H1 (cell line): Measurements from ENCODE around the gene GPN2. TPM values are rescaled to one million over a fixed set of nuclear protein-coding genes. Genes with fewer than 3 reads are reported as not detected.

Experiments used
- CTCF ChIA-PET: fragments of 300-600 bp; sonication (Branson Sonifier 250); formaldehyde crosslinking; loops from one replicate; lab custom pipeline; 2021; ENCODE audit not compliant: partially characterized antibody; lab: Charles Lee
- POLR2A ChIA-PET: fragments of 300-600 bp; sonication (Branson Sonifier 250); formaldehyde crosslinking; loops from one replicate; lab custom pipeline; 2021; ENCODE audit warnings: inconsistent platforms; ENCODE audit not compliant: partially characterized antibody; lab: Charles Lee
- DNase-seq, 2 experiments: peaks; one replicate each; pipeline versions ENCODE4 v3.0.0 to v3.0.0-alpha.2; 2010 to 2022; ENCODE audit warnings: low spot score in 2 of 2, low read depth in 1 of 2, mixed read lengths in 1 of 2
- FAIRE-seq: peaks from 2 replicates; lab custom pipeline; 2011; peaks lifted over from hg19 to GRCh38; lab: Jason Lieb, UNC
- H2AFZ ChIP-seq: 2 replicates; pipeline ENCODE4 v1.8.1; 2012; ENCODE audit warnings: low read length, inconsistent platforms
- H2AK5ac ChIP-seq: 2 replicates; pipeline ENCODE4 v1.6.1; 2013; ENCODE audit warnings: low read depth, low read length
- H2BK120ac ChIP-seq: replicated peaks from 2 replicates; pipeline ENCODE3; 2013; ENCODE audit warnings: low read depth, low read length, inconsistent platforms
- H2BK12ac ChIP-seq: 2 replicates; pipeline ENCODE4 v1.6.1; 2013; ENCODE audit warnings: low read depth, low read length
- H2BK15ac ChIP-seq: 2 replicates; pipeline ENCODE4 v1.6.1; 2013; ENCODE audit warnings: low read length
- H2BK20ac ChIP-seq: 2 replicates; pipeline ENCODE4 v1.6.1; 2013; ENCODE audit warnings: low read length
- H2BK5ac ChIP-seq: 2 replicates; pipeline ENCODE4 v1.6.1; 2013; ENCODE audit warnings: low read depth, low read length
- H3K14ac ChIP-seq: 2 replicates; pipeline ENCODE4 v1.6.1; 2013; ENCODE audit warnings: inconsistent platforms; ENCODE audit not compliant: insufficient read length
- H3K18ac ChIP-seq: 2 replicates; pipeline ENCODE4 v1.6.1; 2013; ENCODE audit warnings: low read length; ENCODE audit errors: extremely low read depth
- H3K23ac ChIP-seq: 2 replicates; pipeline ENCODE4 v1.6.1; 2013; ENCODE audit warnings: inconsistent platforms; ENCODE audit not compliant: insufficient read length
- H3K23me2 ChIP-seq: 2 replicates; pipeline ENCODE4 v1.6.1; 2013; ENCODE audit warnings: low read depth, low read length
- H3K27ac ChIP-seq: 2 replicates; pipeline ENCODE4 v1.6.1; 2011; ENCODE audit warnings: low read depth, low read length, inconsistent platforms
- H3K27me3 ChIP-seq, 4 experiments: replicated peaks in 1 of 4; 1 replicate in 1 of 4; 2 replicates in 3 of 4; pipeline versions ENCODE4 v1.6.1 to v1.8.1; 2011 to 2013; ENCODE audit warnings: low read length in 3 of 4, mild to moderate bottlenecking in 3 of 4, inconsistent platforms in 2 of 4, mixed read lengths in 2 of 4, moderate library complexity in 1 of 4; ENCODE audit not compliant: control insufficient read depth in 3 of 4, insufficient read depth in 3 of 4; ENCODE audit errors: extremely low read depth in 1 of 4
- H3K36me3 ChIP-seq, 4 experiments: 2 replicates each; pipeline versions ENCODE4 v1.6.1 to v1.8.1; 2011 to 2013; ENCODE audit warnings: mild to moderate bottlenecking in 4 of 4, low read length in 3 of 4, moderate library complexity in 2 of 4, control low read depth in 1 of 4, inconsistent platforms in 1 of 4; ENCODE audit not compliant: insufficient read depth in 4 of 4, control insufficient read depth in 2 of 4
- H3K4ac ChIP-seq: replicated peaks from 2 replicates; pipeline ENCODE3; 2013; ENCODE audit warnings: low read length, low read depth, mixed read lengths, inconsistent platforms; ENCODE audit not compliant: insufficient read length
- H3K4me1 ChIP-seq, 4 experiments: replicated peaks in 1 of 4; 1 replicate in 1 of 4; 2 replicates in 3 of 4; pipeline versions ENCODE4 v1.6.1 to v1.8.1; 2011 to 2013; ENCODE audit warnings: low read length in 3 of 4, inconsistent platforms in 2 of 4, mixed read lengths in 1 of 4; ENCODE audit not compliant: insufficient read depth in 4 of 4, control insufficient read depth in 3 of 4
- H3K4me2 ChIP-seq, 2 experiments: 2 replicates each; pipeline versions ENCODE4 v1.6.1 to v1.8.1; 2011 to 2013; ENCODE audit warnings: low read depth in 2 of 2, low read length in 2 of 2, control low read depth in 1 of 2, inconsistent platforms in 1 of 2, mild to moderate bottlenecking in 1 of 2; ENCODE audit not compliant: insufficient read depth in 1 of 2
- H3K4me3 ChIP-seq, 4 experiments: fragments of 200-600, 300-600 bp in 1 of 4; sonication (generic), shearing (Covaris generic), sonication (Bioruptor Twin) in 1 of 4; 2 replicates each; pipeline versions ENCODE4 v1.5.1 to v1.8.1; 2011 to 2016; ENCODE audit warnings: low read length in 4 of 4, low read depth in 3 of 4, control low read depth in 2 of 4, inconsistent platforms in 2 of 4, mild to moderate bottlenecking in 2 of 4, mixed read lengths in 1 of 4, moderate library complexity in 1 of 4; ENCODE audit not compliant: insufficient read depth in 2 of 4; ENCODE audit errors: extremely low read depth in 1 of 4
- H3K56ac ChIP-seq: replicated peaks from 2 replicates; pipeline ENCODE3; 2013; ENCODE audit warnings: low read depth, mild to moderate bottlenecking, mixed read lengths, low read length, inconsistent platforms; ENCODE audit not compliant: insufficient read length
- H3K79me1 ChIP-seq: 2 replicates; pipeline ENCODE4 v1.6.1; 2013; ENCODE audit warnings: low read depth, low read length, control low read depth
- H3K79me2 ChIP-seq, 2 experiments: 2 replicates each; pipeline versions ENCODE4 v1.6.1 to v1.8.1; 2012 to 2013; ENCODE audit warnings: low read length in 2 of 2, mild to moderate bottlenecking in 2 of 2, inconsistent platforms in 1 of 2; ENCODE audit not compliant: insufficient read depth in 2 of 2, control insufficient read depth in 1 of 2
- H3K9ac ChIP-seq, 4 experiments: replicated peaks in 1 of 4; 1 replicate in 1 of 4; 2 replicates in 3 of 4; pipeline versions ENCODE4 v1.6.1 to v1.8.1; 2011 to 2013; ENCODE audit warnings: low read depth in 3 of 4, low read length in 3 of 4, control low read depth in 2 of 4, mild to moderate bottlenecking in 2 of 4, moderate library complexity in 2 of 4, inconsistent platforms in 1 of 4; ENCODE audit errors: extremely low read depth in 1 of 4
- H3K9me3 ChIP-seq, 2 experiments: 2 replicates each; pipeline versions ENCODE4 v1.6.1 to v1.8.1; 2012 to 2013; ENCODE audit warnings: mild to moderate bottlenecking in 2 of 2, moderate library complexity in 2 of 2, control low read depth in 1 of 2, inconsistent platforms in 1 of 2, low read depth in 1 of 2, low read length in 1 of 2, mixed read lengths in 1 of 2; ENCODE audit not compliant: insufficient read depth in 2 of 2
- H4K20me1 ChIP-seq, 2 experiments: replicated peaks in 1 of 2; 2 replicates each; pipeline versions ENCODE3 to v1.8.1; 2011 to 2013; ENCODE audit warnings: inconsistent platforms in 2 of 2, low read length in 2 of 2, mild to moderate bottlenecking in 1 of 2; ENCODE audit not compliant: insufficient read depth in 2 of 2, control insufficient read depth in 1 of 2
- H4K5ac ChIP-seq: 2 replicates; pipeline ENCODE4 v1.6.1; 2013; ENCODE audit warnings: low read length, low read depth, mixed read lengths, inconsistent platforms; ENCODE audit not compliant: insufficient read length
- H4K8ac ChIP-seq: 2 replicates; pipeline ENCODE4 v1.8.0; 2013; ENCODE audit warnings: mild to moderate bottlenecking, moderate library complexity, low read length, inconsistent platforms; ENCODE audit not compliant: insufficient read depth; ENCODE audit errors: extremely low read depth
- H4K91ac ChIP-seq: replicated peaks from 2 replicates; pipeline ENCODE3; 2013; ENCODE audit warnings: low read length, mixed read lengths, inconsistent platforms; ENCODE audit not compliant: insufficient read length
- EGR1 ChIP-seq: IDR thresholded peaks from 2 replicates; pipeline ENCODE4 v1.6.1; 2011; ENCODE audit warnings: low read depth, low read length, borderline replicate concordance
- FOSL1 ChIP-seq: IDR thresholded peaks from 2 replicates; pipeline ENCODE4 v1.6.1; 2011; ENCODE audit warnings: mild to moderate bottlenecking, low read depth, low read length, moderate library complexity; ENCODE audit not compliant: insufficient read depth
- KDM5A ChIP-seq: fragments of 200-600 bp; IDR thresholded peaks from 2 replicates; pipeline ENCODE4 v1.7.1; 2012; ENCODE audit warnings: mild to moderate bottlenecking, low read length, inconsistent platforms, mixed read lengths
- RBBP5 ChIP-seq: IDR thresholded peaks from 2 replicates; pipeline ENCODE4 v1.7.1; 2012; ENCODE audit warnings: low read depth, mild to moderate bottlenecking, inconsistent platforms, low read length, moderate library complexity, borderline replicate concordance
- RXRA ChIP-seq: IDR thresholded peaks from 2 replicates; pipeline ENCODE4 v1.6.1; 2011; ENCODE audit warnings: low read depth, mild to moderate bottlenecking, low read length, moderate library complexity; ENCODE audit not compliant: insufficient read depth
- SIRT6 ChIP-seq: IDR thresholded peaks from one replicate; pipeline ENCODE4 v1.7.1; 2012; ENCODE audit warnings: low read length, inconsistent platforms
- WGBS, 2 experiments: shearing (Covaris generic) in 1 of 2; methylation state at CpG; one replicate each; pipeline versions ENCODE4 v1.1.6 to v1.1.7; 2013 to 2015; ENCODE audit warnings: low lambda C conversion rate in 2 of 2, mixed read lengths in 2 of 2, inconsistent platforms in 1 of 2, low coverage in 1 of 2, missing lambda C conversion rate in 1 of 2; ENCODE audit not compliant: insufficient replicate concordance in 2 of 2, insufficient coverage in 1 of 2, insufficient read length in 1 of 2; ENCODE audit errors: extremely low coverage in 1 of 2, missing lambda C conversion rate in 1 of 2; 5-methylcytosine and 5-hydroxymethylcytosine counted together
- polyA plus RNA-seq, 7 experiments: library from polyadenylated mRNA; depleted of rRNA in 3 of 7; stranded (reverse) in 5 of 7; unstranded in 2 of 7; fragments of >200 nt in 5 of 7; fragments of 200-250 nt in 2 of 7; gene quantifications; 1 replicate in 5 of 7; 2 replicates in 1 of 7; 4 replicates in 1 of 7; pipeline versions ENCODE4 v1.2.1 to v1.2.3, GENCODE V29; 2011 to 2013; ENCODE audit warnings: missing spikeins in 2 of 7, mixed read lengths in 2 of 7
- total RNA-seq: library from RNA; stranded (reverse); fragmentation: NEBNext Ultra II Directional; extraction: Animal tissue kit (Norgen Biotek cat#: 25700); gene quantifications from 2 replicates; pipeline ENCODE4 v1.2.1, GENCODE V29; 2021
- TF ChIP-seq, protein P1 (sequence below): IDR thresholded peaks from 2 replicates; pipeline ENCODE4 v1.6.1; 2011; ENCODE audit warnings: low read length, improper control_type of control experiment
- TF ChIP-seq, protein P2 (sequence below): IDR thresholded peaks from 2 replicates; pipeline ENCODE4 v1.6.1; 2012; ENCODE audit warnings: inconsistent platforms
- TF ChIP-seq, protein P3 (sequence below): IDR thresholded peaks from 2 replicates; pipeline ENCODE4 v1.6.1; 2012; ENCODE audit warnings: low read length, inconsistent platforms
- TF ChIP-seq, protein P4 (sequence below): IDR thresholded peaks from 2 replicates; pipeline ENCODE4 v1.6.1; 2012; ENCODE audit warnings: inconsistent platforms

GPN2 gene
- total and polyA plus RNA-seq, 2 of the 8 experiments (the other 6 are each of a cell fraction or from before 2014, with no cell fraction given) = 27.3 to 36.8 TPM

DNA sequence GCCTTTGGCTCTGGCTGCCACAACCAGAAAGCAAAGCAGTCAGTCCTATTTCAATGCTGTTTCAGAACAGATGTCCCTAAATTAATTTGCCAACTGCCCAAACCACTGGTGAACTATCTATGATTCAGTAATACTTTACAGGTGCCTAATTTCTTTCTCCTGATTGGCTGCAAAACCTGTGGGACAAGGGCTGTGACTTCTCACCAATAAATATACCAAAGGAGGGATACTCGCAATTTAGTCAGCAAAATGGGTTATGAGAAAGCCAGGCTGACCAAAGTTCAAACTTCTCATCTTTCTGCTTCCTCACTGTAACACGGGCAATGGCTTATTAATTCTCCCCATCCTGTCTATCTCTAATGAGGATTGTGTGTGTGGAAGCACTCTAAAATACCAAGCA lies 12.8 kb downstream of the GPN2 start:
- Histone ChIP-seq H3K4me1 (peaks cover 0 to 2% (median 0%) of the 10 kb centered on the region in 4 experiments; a peak in 1 of 7 replicates), H3K36me3 (peaks cover 7 to 26% (median 14%) of the 10 kb centered on the region in 4 experiments; a peak in 6 of 8 replicates), H2AK5ac (no peak overlapping the region), H4K20me1 (no peaks in the 10 kb centered on the region), H3K4me2 (no peak overlapping the region), H3K23me2 (no peaks in the 10 kb centered on the region), H4K8ac (no peak overlapping the region), H3K23ac (no peak overlapping the region), H3K9ac (no peak overlapping the region), H3K79me2 (no peaks in the 10 kb centered on the region), H3K27ac (no peak overlapping the region), H3K56ac (no peak overlapping the region), H3K18ac (no peak overlapping the region), H3K14ac (no peak overlapping the region), H2BK15ac (no peak overlapping the region), H3K9me3 (no peaks in the 10 kb centered on the region), H2BK5ac (no peak overlapping the region), H2BK20ac (no peak overlapping the region), H4K5ac (no peak overlapping the region), H3K27me3 (no peaks in the 10 kb centered on the region), H2BK12ac (no peak overlapping the region), H3K4ac (no peak overlapping the region), H2AFZ (no peak overlapping the region), H3K79me1 (no peaks in the 10 kb centered on the region), H3K4me3 (no peak overlapping the region), H4K91ac (no peak overlapping the region), H2BK120ac (no peak overlapping the region)
- FAIRE-seq = no peak
- ChIA-PET POLR2A (interaction anchor here (0.7 to 1.4 kb wide), 4 partner anchors 8 to 19 kb away, joined by 3 to 4 read pairs (median 3); partner anchors contain the start of gene GPN2), CTCF (interaction anchor here (0.6 to 31.7 kb wide), 11 partner anchors 9 to 88 kb away, joined by 3 to 547 read pairs (median 4); partner anchors contain the start of genes GPN2 and SFN)
- 88% methylated on average over 2 of the region's 2 CpGs; no CpG with 5 or more reads in 1 of the 2 experiments for WGBS, 2 experiments
- no peak for DNase-seq
- no peak for TF ChIP-seq RXRA
- TF ChIP-seq EGR1 = no peak
- no peak for TF ChIP-seq RBBP5
- TF ChIP-seq, protein P1, sequence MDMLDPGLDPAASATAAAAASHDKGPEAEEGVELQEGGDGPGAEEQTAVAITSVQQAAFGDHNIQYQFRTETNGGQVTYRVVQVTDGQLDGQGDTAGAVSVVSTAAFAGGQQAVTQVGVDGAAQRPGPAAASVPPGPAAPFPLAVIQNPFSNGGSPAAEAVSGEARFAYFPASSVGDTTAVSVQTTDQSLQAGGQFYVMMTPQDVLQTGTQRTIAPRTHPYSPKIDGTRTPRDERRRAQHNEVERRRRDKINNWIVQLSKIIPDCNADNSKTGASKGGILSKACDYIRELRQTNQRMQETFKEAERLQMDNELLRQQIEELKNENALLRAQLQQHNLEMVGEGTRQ = no peak
- TF ChIP-seq FOSL1 = no peak
- no peak for TF ChIP-seq SIRT6
- TF ChIP-seq KDM5A = no peak
- TF ChIP-seq, protein P2, sequence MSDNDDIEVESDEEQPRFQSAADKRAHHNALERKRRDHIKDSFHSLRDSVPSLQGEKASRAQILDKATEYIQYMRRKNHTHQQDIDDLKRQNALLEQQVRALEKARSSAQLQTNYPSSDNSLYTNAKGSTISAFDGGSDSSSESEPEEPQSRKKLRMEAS = no peak
- TF ChIP-seq, protein P3, sequence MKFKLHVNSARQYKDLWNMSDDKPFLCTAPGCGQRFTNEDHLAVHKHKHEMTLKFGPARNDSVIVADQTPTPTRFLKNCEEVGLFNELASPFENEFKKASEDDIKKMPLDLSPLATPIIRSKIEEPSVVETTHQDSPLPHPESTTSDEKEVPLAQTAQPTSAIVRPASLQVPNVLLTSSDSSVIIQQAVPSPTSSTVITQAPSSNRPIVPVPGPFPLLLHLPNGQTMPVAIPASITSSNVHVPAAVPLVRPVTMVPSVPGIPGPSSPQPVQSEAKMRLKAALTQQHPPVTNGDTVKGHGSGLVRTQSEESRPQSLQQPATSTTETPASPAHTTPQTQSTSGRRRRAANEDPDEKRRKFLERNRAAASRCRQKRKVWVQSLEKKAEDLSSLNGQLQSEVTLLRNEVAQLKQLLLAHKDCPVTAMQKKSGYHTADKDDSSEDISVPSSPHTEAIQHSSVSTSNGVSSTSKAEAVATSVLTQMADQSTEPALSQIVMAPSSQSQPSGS = no peak
- TF ChIP-seq, protein P4, sequence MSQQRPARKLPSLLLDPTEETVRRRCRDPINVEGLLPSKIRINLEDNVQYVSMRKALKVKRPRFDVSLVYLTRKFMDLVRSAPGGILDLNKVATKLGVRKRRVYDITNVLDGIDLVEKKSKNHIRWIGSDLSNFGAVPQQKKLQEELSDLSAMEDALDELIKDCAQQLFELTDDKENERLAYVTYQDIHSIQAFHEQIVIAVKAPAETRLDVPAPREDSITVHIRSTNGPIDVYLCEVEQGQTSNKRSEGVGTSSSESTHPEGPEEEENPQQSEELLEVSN = no peak
